Measurements from ENCODE around the gene OPN3. TPM values are rescaled to one million over a fixed set of nuclear protein-coding genes. Genes with fewer than 3 reads are reported as not detected.
A peak's percentile ranks its signal among the peaks of the same experiment; 100 is the strongest.

The OPN3 gene
- total and polyA plus RNA-seq, 2 donors (not counting 3 experiments of a cell fraction or from before 2014, with no cell fraction given), result 16.1 to 23.9 TPM

- peaks cover 44% of the 10 kb centered on the region for H3K4me1 ChIP-seq (ENCODE audit: control insufficient read depth, extremely low read depth, insufficient read depth, low read length)
- H3K9ac ChIP-seq (replicated peaks; ENCODE audit: extremely low read depth, insufficient read depth, low read length), result peak overlapping the region; percentile 57
These were observed 27.4 kb downstream of the OPN3 start for GRCh38 chr1:241612533-241613477.

More at GRCh38 chr1:241612533-241613477, 27.4 kb downstream of the OPN3 start:
- BruUV-seq (replicated peaks), result TSS peak; percentile 90
- ChIA-PET POLR2A (no interaction called here), CTCF (interaction anchor here (0.6 to 5.8 kb wide), 6 partner anchors 8 to 221 kb away, joined by 4 to 106 read pairs (median 20); no protein-coding TSS in a partner anchor)
- TF ChIP-seq FOS (IDR thresholded peaks at IDR 0.05; ENCODE audit: borderline replicate concordance, insufficient read depth, low read length), result peak; percentile 83
- peak; percentile 32 for TF ChIP-seq GATA2 (IDR thresholded peaks at IDR 0.05; ENCODE audit: insufficient read depth, insufficient read length, low read depth, low read length)
- TF ChIP-seq POLR2A (IDR thresholded peaks at IDR 0.05; ENCODE audit: low read depth, low read length), result no peak
- TF ChIP-seq, protein P1, sequence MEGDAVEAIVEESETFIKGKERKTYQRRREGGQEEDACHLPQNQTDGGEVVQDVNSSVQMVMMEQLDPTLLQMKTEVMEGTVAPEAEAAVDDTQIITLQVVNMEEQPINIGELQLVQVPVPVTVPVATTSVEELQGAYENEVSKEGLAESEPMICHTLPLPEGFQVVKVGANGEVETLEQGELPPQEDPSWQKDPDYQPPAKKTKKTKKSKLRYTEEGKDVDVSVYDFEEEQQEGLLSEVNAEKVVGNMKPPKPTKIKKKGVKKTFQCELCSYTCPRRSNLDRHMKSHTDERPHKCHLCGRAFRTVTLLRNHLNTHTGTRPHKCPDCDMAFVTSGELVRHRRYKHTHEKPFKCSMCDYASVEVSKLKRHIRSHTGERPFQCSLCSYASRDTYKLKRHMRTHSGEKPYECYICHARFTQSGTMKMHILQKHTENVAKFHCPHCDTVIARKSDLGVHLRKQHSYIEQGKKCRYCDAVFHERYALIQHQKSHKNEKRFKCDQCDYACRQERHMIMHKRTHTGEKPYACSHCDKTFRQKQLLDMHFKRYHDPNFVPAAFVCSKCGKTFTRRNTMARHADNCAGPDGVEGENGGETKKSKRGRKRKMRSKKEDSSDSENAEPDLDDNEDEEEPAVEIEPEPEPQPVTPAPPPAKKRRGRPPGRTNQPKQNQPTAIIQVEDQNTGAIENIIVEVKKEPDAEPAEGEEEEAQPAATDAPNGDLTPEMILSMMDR (IDR thresholded peaks at IDR 0.05; ENCODE audit: extremely low read depth in 1 of 2, insufficient read depth in 1 of 2, low read depth in 1 of 2, low read length in 2 of 2), result no peak
- no peak for TF ChIP-seq MYC (IDR thresholded peaks at IDR 0.05; ENCODE audit: low read depth, low read length)
- no peak for TF ChIP-seq EZH2 (IDR thresholded peaks at IDR 0.05; ENCODE audit: borderline replicate concordance, low read depth, low read length, severe bottlenecking)
- no peak for TF ChIP-seq MAX (IDR thresholded peaks at IDR 0.05; ENCODE audit: insufficient read depth, insufficient read length)
- peak; percentile 80 for TF ChIP-seq JUN (IDR thresholded peaks at IDR 0.05; ENCODE audit: borderline replicate concordance, insufficient read depth, insufficient read length, low read depth)
- no peak for TF ChIP-seq POLR2AphosphoS5 (IDR thresholded peaks at IDR 0.05; ENCODE audit: insufficient read depth, low read depth, low read length)
- intact Hi-C loops (cut with micrococcal nuclease), result loop anchor here (1.0 kb wide), 1 partner anchor 27 kb away; the partner anchor contains the start of genes CHML and OPN3
- Histone ChIP-seq H4K20me1 (replicated peaks; ENCODE audit: control insufficient read depth, extremely low read depth, insufficient read depth, low read length) (no peaks in the 10 kb centered on the region), H3K9me1 (replicated peaks; ENCODE audit: control insufficient read depth, extremely low read depth, insufficient read depth, low read length) (no peaks in the 10 kb centered on the region), H3K27me3 (ENCODE audit: control insufficient read depth in 2 of 2, insufficient read depth in 2 of 2, low read length in 2 of 2) (no peaks in the 10 kb centered on the region), H3K79me2 (ENCODE audit: control insufficient read depth, insufficient read depth, low read length) (no peaks in the 10 kb centered on the region), H3K9me3 (replicated peaks; ENCODE audit: control insufficient read depth, insufficient read depth, low read length) (no peaks in the 10 kb centered on the region), H3K36me3 (ENCODE audit: control insufficient read depth in 2 of 2, extremely low read depth in 1 of 2, insufficient read depth in 2 of 2, low read length in 2 of 2) (no peaks in the 10 kb centered on the region), H3K4me2 (ENCODE audit: insufficient read depth, low read length) (peak overlapping the region; percentile 40), H3K27ac (ENCODE audit: insufficient read depth, low read depth, low read length) (peak overlapping the region; percentile 88), H3K4me3 (replicated peaks in 1 of 3; ENCODE audit: insufficient read depth in 1 of 3, low read depth in 1 of 3, low read length in 3 of 3) (no peak overlapping the region), H2AFZ (ENCODE audit: low read depth, low read length) (peak overlapping the region; percentile 54)
- DNase-seq (ENCODE audit: low read depth, low spot score) (peak; percentile 73), FAIRE-seq (peak; percentile 81)
- dilution Hi-C loops (cut with MboI; ENCODE audit: extremely low pct_ligation_motif_present, low sequenced_read_pairs), result no loop called here
